Thyroid gland (tissue), 4 donors: ENCODE measurements around the gene KPNA1. TPM values are rescaled to one million over a fixed set of nuclear protein-coding genes. Genes with fewer than 3 reads are reported as not detected.

ENCODE experiments used
- DNase-seq, 2 donors: peaks; one replicate each; pipeline ENCODE4 v3.0.0-alpha.2; 2019
- H3K27ac ChIP-seq, 3 donors: fragments of 200-600 bp; sonication (generic); 1 replicate in 2 of 3; 2 replicates in 1 of 3; pipeline ENCODE4 v1.5.1; 2016 to 2019; ENCODE audit warnings: mild to moderate bottlenecking in 1 of 3, moderate library complexity in 1 of 3
- H3K27me3 ChIP-seq: fragments of 200-600 bp; sonication (generic); one replicate; pipeline ENCODE4 v1.5.1; 2019
- H3K36me3 ChIP-seq, 2 donors: fragments of 200-600 bp; sonication (generic); one replicate each; pipeline ENCODE4 v1.5.1; 2016 to 2019
- H3K4me1 ChIP-seq, 2 donors: fragments of 200-600 bp; sonication (generic); one replicate each; pipeline ENCODE4 v1.5.1; 2017 to 2019
- H3K4me3 ChIP-seq, 3 donors: fragments of 200-600 bp; sonication (generic); replicated peaks in 1 of 3; 1 replicate in 2 of 3; 2 replicates in 1 of 3; pipeline ENCODE4 v1.5.1; 2016; ENCODE audit warnings: mild to moderate bottlenecking in 1 of 3
- H3K9me3 ChIP-seq: fragments of 200-600 bp; sonication (generic); one replicate; pipeline ENCODE4 v1.5.1; 2017
- CTCF ChIP-seq, 6 experiments: fragments of 200-600 bp in 3 of 6; fragments of 450-650 bp in 3 of 6; sonication (generic) in 3 of 6; IDR thresholded peaks; one replicate each; pipeline ENCODE4 v1.5.1; 2016 to 2019; ENCODE audit warnings: antibody characterized with exemption in 6 of 6, mild to moderate bottlenecking in 2 of 6, inconsistent platforms in 1 of 6, moderate library complexity in 1 of 6
- POLR2A ChIP-seq, 2 donors: fragments of 450-650 bp; IDR thresholded peaks; one replicate each; pipeline ENCODE4 v1.6.1; 2017; ENCODE audit warnings: antibody characterized with exemption in 2 of 2, mild to moderate bottlenecking in 2 of 2, moderate library complexity in 1 of 2
- WGBS, 2 donors: methylation state at CpG; one replicate each; pipeline ENCODE4 v1.1.5; 2017; 5-methylcytosine and 5-hydroxymethylcytosine counted together
- intact Hi-C: fragments of 100-400 bp; cut with DNase I; formaldehyde crosslinking; loops from one replicate; pipeline ENCODE4 v1.15.1; 2023
- total RNA-seq, 4 donors: library from RNA; depleted of rRNA; stranded (reverse); fragments of >200 nt; gene quantifications; one replicate each; pipeline ENCODE4 v1.2.3, GENCODE V29; 2016

Gene KPNA1
- 10 to 100 TPM; 33.8 to 61.8 (median 40.9) TPM for total RNA-seq

- H3K36me3 ChIP-seq: no peaks in the 10 kb centered on the region
- DNase-seq: peak; percentile 84
- H3K27ac ChIP-seq: peak within 1 kb of the TSS; percentile 85 to 97 (median 89)
- TF ChIP-seq CTCF (IDR thresholded peaks at IDR 0.05) (no peak), POLR2A (IDR thresholded peaks at IDR 0.05) (peak; percentile 91 to 94)
- peak within 1 kb of the TSS; percentile 61 to 99 (median 88) for H3K4me3 ChIP-seq
- H3K9me3 ChIP-seq: no peaks in the 10 kb centered on the region
- WGBS, 2 donors: 0% methylated on average over 34 to 51 of the region's 109 CpGs
- peaks cover 8 to 23% of the 10 kb centered on the region in 2 donors for H3K4me1 ChIP-seq
- intact Hi-C loops: no loop called here
- no peaks in the 10 kb centered on the region for H3K27me3 ChIP-seq
These were observed at the start of gene KPNA1 for GRCh38 chr3:122514123-122515019. Gene KPNA1, minus strand, starts transcription at chr3:122514939. Its CDS starts 18,374 bp downstream, at chr3:122496565.

- Histone ChIP-seq H3K9me3 (no peaks in the 10 kb centered on the region), H3K36me3 (no peaks in the 10 kb centered on the region), H3K27ac (peak within 1 kb of the TSS; percentile 92 to 98 (median 97)), H3K4me1 (peaks cover 20 to 45% of the 10 kb centered on the region in 2 donors), H3K27me3 (no peaks in the 10 kb centered on the region), H3K4me3 (peak within 1 kb of the TSS; percentile 62 to 96 (median 78))
- intact Hi-C loops: no loop called here
- peak; percentile 14 to 84 for TF ChIP-seq POLR2A (IDR thresholded peaks at IDR 0.05)
- no peak for TF ChIP-seq CTCF (IDR thresholded peaks at IDR 0.05)
- 0 to 1% methylated on average over 18 to 44 of the region's 56 CpGs for WGBS, 2 donors
- DNase-seq: peak; percentile 83 to 87
These were observed 49.6 kb upstream of the KPNA1 start, which contains the start of the genes DTX3L and PARP9 for GRCh38 chr3:122564155-122564912. Gene DTX3L, plus strand, starts transcription at chr3:122564338. Its CDS starts 89 bp downstream, at chr3:122564427. Gene PARP9, minus strand, starts transcription at chr3:122564300. Its CDS starts 4,680 bp downstream, at chr3:122559620.

- Histone ChIP-seq H3K27ac (peak overlapping the region; percentile 92 to 98 (median 97)), H3K4me3 (peak overlapping the region; percentile 62 to 96 (median 78)), H3K4me1 (peaks cover 15 to 39% of the 10 kb centered on the region in 2 donors), H3K27me3 (no peaks in the 10 kb centered on the region), H3K9me3 (no peaks in the 10 kb centered on the region), H3K36me3 (no peaks in the 10 kb centered on the region)
- intact Hi-C loops: no loop called here
- no peak for TF ChIP-seq CTCF (IDR thresholded peaks at IDR 0.05)
- TF ChIP-seq POLR2A (IDR thresholded peaks at IDR 0.05): no peak
- peak; percentile 31 to 47 for DNase-seq
- WGBS, 2 donors: 24 to 26% methylated on average over 5 of the region's 5 CpGs
These were observed 48.9 kb upstream of the KPNA1 start for GRCh38 chr3:122563717-122564025.

- intact Hi-C loops: no loop called here
- H3K4me3 ChIP-seq: peak overlapping the region; percentile 62 to 96 (median 78)
- peaks cover 3 to 4% of the 10 kb centered on the region in 2 donors for H3K36me3 ChIP-seq
- no peak for DNase-seq
- 74 to 77% methylated on average over 5 of the region's 5 CpGs for WGBS, 2 donors
- H3K27ac ChIP-seq: peak overlapping the region; percentile 92 to 98 (median 97)
- H3K4me1 ChIP-seq: peaks cover 11 to 35% of the 10 kb centered on the region in 2 donors
- no peak for TF ChIP-seq CTCF (IDR thresholded peaks at IDR 0.05)
- no peak for TF ChIP-seq POLR2A (IDR thresholded peaks at IDR 0.05)
- no peaks in the 10 kb centered on the region for H3K27me3 ChIP-seq
- H3K9me3 ChIP-seq: no peaks in the 10 kb centered on the region
These were observed 48.4 kb upstream of the KPNA1 start for GRCh38 chr3:122562923-122563716.
